GM23248 (cell line): ENCODE measurements around the gene RRAS. TPM values are rescaled to one million over a fixed set of nuclear protein-coding genes. Genes with fewer than 3 reads are reported as not detected.
A peak's percentile ranks its signal among the peaks of the same experiment; 100 is the strongest.

Experiments used
- DNase-seq: peaks from one replicate; pipeline ENCODE4 v3.0.0-alpha.2; 2015
- H2AFZ ChIP-seq: fragments of 200-600 bp; sonication (generic); 2 replicates; pipeline ENCODE4 v1.6.1; 2016; ENCODE audit warnings: antibody characterized with exemption
- H3F3A ChIP-seq: fragments of 200-600 bp; sonication (generic); 2 replicates; pipeline ENCODE4 v1.6.1; 2016; ENCODE audit warnings: mild to moderate bottlenecking, antibody characterized with exemption, mixed run types; ENCODE audit not compliant: insufficient read depth
- H3K27ac ChIP-seq: fragments of 200-600 bp; sonication (generic); 2 replicates; pipeline ENCODE4 v1.5.1; 2016; ENCODE audit warnings: mild to moderate bottlenecking
- H3K27me3 ChIP-seq: fragments of 200-600 bp; sonication (generic); replicated peaks from 2 replicates; pipeline ENCODE4 v1.6.1; 2016; ENCODE audit warnings: mild to moderate bottlenecking; ENCODE audit not compliant: insufficient read depth
- H3K36me3 ChIP-seq: fragments of 200-600 bp; sonication (generic); 2 replicates; pipeline ENCODE4 v1.6.1; 2016; ENCODE audit warnings: low read depth, mild to moderate bottlenecking
- H3K4me1 ChIP-seq: fragments of 200-600 bp; sonication (generic); 2 replicates; pipeline ENCODE4 v1.6.1; 2016; ENCODE audit warnings: mild to moderate bottlenecking; ENCODE audit not compliant: insufficient read depth
- H3K4me2 ChIP-seq: fragments of 200-600 bp; sonication (generic); one replicate; pipeline ENCODE4 v1.6.1; 2016; ENCODE audit warnings: mild to moderate bottlenecking; ENCODE audit not compliant: unreplicated experiment
- H3K4me3 ChIP-seq: fragments of 200-600 bp; sonication (generic); 2 replicates; pipeline ENCODE4 v1.5.1; 2016; ENCODE audit warnings: mild to moderate bottlenecking
- H3K79me2 ChIP-seq: fragments of 200-600 bp; sonication (generic); 2 replicates; pipeline ENCODE4 v1.6.1; 2016; ENCODE audit warnings: mild to moderate bottlenecking; ENCODE audit not compliant: insufficient read depth
- H3K9ac ChIP-seq: fragments of 200-600 bp; sonication (generic); 2 replicates; pipeline ENCODE4 v1.6.1; 2016; ENCODE audit warnings: mild to moderate bottlenecking
- H3K9me2 ChIP-seq: fragments of 200-600 bp; sonication (generic); 2 replicates; pipeline ENCODE4 v1.6.1; 2016; ENCODE audit warnings: mixed run types, mild to moderate bottlenecking, moderate library complexity; ENCODE audit not compliant: insufficient read depth
- H3K9me3 ChIP-seq: fragments of 200-600 bp; sonication (generic); one replicate; pipeline ENCODE4 v1.6.1; 2017; ENCODE audit warnings: low read depth
- H4K20me1 ChIP-seq: fragments of 200-600 bp; sonication (generic); 2 replicates; pipeline ENCODE4 v1.6.0; 2016; ENCODE audit not compliant: insufficient read depth
- EZH2 ChIP-seq: fragments of 200-600 bp; sonication (generic); IDR thresholded peaks from 2 replicates; pipeline ENCODE4 v1.6.1; 2018; ENCODE audit warnings: antibody characterized with exemption, mild to moderate bottlenecking; ENCODE audit not compliant: insufficient read depth, poor library complexity, severe bottlenecking
- EZH2phosphoT487 ChIP-seq: fragments of 200-600 bp; sonication (generic); IDR thresholded peaks from 2 replicates; pipeline ENCODE4 v1.6.1; 2018; ENCODE audit warnings: antibody characterized with exemption, moderate library complexity, mild to moderate bottlenecking, low read depth; ENCODE audit not compliant: insufficient read depth
- WGBS, 2 experiments: methylation state at CpG; one replicate each; pipeline ENCODE4 v1.1.6; 2015 to 2017; ENCODE audit warnings: low lambda C conversion rate in 2 of 2, low coverage in 1 of 2; ENCODE audit errors: missing lambda C conversion rate in 2 of 2; 5-methylcytosine and 5-hydroxymethylcytosine counted together
- in situ Hi-C: fragments of 300-500 bp; cut with MboI; formaldehyde crosslinking; loops from 2 replicates; pipeline ENCODE4 v1.15.0; 2020
- polyA plus RNA-seq: library from polyadenylated mRNA; unstranded; fragments of >200 nt; fragmentation: Nextera tagmentation; extraction: Ambion mirVana; gene quantifications from 2 replicates; pipeline ENCODE4 v1.2.1, GENCODE V29; 2016
- total RNA-seq: library from RNA; depleted of rRNA; stranded (reverse); fragments of >200 nt; shearing (Covaris generic); gene quantifications from 2 replicates; pipeline ENCODE4 v1.2.3, GENCODE V29; 2014

Gene RRAS
- total and polyA plus RNA-seq, 2 experiments from 2014 or later = 116 to 337 TPM

DNA sequence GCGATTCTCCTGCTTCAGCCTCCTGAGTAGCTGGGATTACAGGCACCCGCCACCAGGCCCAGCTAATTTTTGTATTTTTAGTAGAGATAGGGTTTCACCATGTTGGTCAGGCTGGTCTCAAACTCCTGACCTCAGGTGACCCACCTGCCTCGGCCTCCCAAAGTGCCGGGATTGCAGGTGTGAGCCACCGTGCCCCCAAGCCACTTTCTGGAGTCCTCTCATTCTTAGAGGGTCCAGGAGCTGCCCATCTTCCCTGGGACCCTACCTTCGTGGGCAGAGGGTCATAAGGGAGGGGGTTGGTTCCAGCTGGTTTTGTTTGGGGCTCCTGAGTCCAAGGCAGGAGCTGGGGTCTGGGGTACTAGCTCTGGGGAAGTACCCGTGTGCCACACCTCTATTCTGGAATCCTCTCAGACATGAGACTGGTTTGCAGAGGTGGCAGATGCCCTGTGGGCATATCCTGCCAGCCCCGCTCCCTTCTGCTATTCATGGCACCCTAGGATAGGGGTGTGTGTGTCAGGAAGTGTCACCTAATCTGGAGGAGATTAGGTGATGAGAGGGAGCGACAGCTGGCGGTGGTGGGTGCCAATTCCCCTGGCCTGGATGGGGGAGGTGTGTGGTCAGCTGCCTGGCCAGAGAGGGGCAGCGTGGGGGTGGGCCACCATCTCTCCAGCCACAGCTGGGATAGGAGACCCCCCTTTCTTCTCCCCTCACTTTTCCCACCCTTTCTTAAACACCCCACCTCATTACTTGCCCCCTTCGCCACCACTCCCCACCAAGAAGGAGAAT lies 39.2 kb upstream of the RRAS start:
- TF ChIP-seq EZH2 (no peak), EZH2phosphoT487 (no peak)
- DNase-seq = peak; percentile 24
- peaks cover 8% of the 10 kb centered on the region; the same call in 1 of the 2 replicates for H3K4me1 ChIP-seq
- H3K9me2 ChIP-seq = no peaks in the 10 kb centered on the region
- H3K9ac ChIP-seq = no peak overlapping the region
- H4K20me1 ChIP-seq = no peaks in the 10 kb centered on the region
- H3K27ac ChIP-seq = no peak overlapping the region
- peaks cover 11% of the 10 kb centered on the region; the same call in 1 of the 2 replicates for H3K36me3 ChIP-seq
- 71 to 73% methylated on average over 11 to 12 of the region's 12 CpGs for WGBS, 2 experiments
- H3K27me3 ChIP-seq = no peaks in the 10 kb centered on the region
- peak overlapping the region; percentile 38 for H3K4me2 ChIP-seq
- no peaks in the 10 kb centered on the region for H3K9me3 ChIP-seq
- in situ Hi-C loops = no loop called here
- no peak overlapping the region for H2AFZ ChIP-seq
- H3K4me3 ChIP-seq = 0 out of 2 replicates have a peak overlapping the region, but pooled peaks have one; percentile 86
- H3F3A ChIP-seq = peaks cover 11% of the 10 kb centered on the region
- H3K79me2 ChIP-seq = peaks cover 66% of the 10 kb centered on the region

DNA sequence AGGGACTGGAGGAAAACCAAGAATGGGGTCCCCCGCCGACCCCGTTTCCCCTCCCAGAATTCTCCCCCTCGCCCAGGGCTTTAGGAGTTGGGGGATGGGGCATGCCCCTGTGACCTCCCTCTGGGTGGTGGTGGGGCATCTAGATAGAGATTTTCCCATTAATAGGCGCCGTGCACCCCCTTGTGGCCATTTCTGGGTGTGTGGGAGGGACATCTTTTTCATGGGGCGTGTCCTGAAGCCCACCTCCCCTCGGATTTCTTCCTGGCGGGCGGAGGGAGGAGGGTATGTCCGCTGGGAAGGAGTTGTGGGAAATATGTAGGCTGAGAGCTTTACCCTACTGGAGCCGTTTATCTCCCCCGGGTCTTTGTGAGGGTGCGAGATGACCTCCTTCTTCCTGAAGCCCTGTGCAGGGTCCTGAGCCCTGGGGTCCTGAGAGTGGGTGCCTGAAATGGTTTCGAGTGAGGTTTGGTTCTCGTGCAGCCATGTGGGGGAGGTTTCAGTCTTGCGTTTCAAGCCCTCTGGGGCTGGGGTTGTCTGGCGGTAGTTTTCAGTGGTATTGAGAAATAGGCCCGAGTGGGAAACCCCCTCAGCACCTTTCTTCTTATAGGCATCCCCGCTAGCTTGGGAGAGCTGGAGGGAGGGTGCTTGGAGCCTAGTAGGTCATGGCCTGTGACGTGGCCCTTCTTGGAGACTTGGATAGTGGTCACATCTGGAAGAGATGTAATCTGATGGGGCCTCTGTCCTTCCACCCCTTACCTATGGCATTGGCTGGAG lies 38.1 kb upstream of the RRAS start:
- TF ChIP-seq EZH2phosphoT487 (no peak), EZH2 (no peak)
- 0 out of 2 replicates have a peak, but pooled peaks cover 5% of the 10 kb centered on the region for H3K36me3 ChIP-seq
- WGBS, 2 experiments = 3 to 7% methylated on average over 17 to 21 of the region's 21 CpGs
- no peaks in the 10 kb centered on the region for H4K20me1 ChIP-seq
- peaks cover 60% of the 10 kb centered on the region for H3K79me2 ChIP-seq
- H3K4me1 ChIP-seq = peaks cover 8% of the 10 kb centered on the region; the same call in 1 of the 2 replicates
- peak overlapping the region; percentile 86 for H3K4me3 ChIP-seq
- peak; percentile 74 for DNase-seq
- H3K4me2 ChIP-seq = peak overlapping the region; percentile 91
- peak overlapping the region; percentile 37; the same call in 1 of the 2 replicates for H2AFZ ChIP-seq
- H3K27me3 ChIP-seq = no peaks in the 10 kb centered on the region
- H3K27ac ChIP-seq = peak overlapping the region; percentile 69
- H3K9me2 ChIP-seq = no peaks in the 10 kb centered on the region
- no peaks in the 10 kb centered on the region for H3K9me3 ChIP-seq
- peaks cover 11% of the 10 kb centered on the region for H3F3A ChIP-seq
- H3K9ac ChIP-seq = peak overlapping the region; percentile 93
- in situ Hi-C loops = no loop called here

DNA sequence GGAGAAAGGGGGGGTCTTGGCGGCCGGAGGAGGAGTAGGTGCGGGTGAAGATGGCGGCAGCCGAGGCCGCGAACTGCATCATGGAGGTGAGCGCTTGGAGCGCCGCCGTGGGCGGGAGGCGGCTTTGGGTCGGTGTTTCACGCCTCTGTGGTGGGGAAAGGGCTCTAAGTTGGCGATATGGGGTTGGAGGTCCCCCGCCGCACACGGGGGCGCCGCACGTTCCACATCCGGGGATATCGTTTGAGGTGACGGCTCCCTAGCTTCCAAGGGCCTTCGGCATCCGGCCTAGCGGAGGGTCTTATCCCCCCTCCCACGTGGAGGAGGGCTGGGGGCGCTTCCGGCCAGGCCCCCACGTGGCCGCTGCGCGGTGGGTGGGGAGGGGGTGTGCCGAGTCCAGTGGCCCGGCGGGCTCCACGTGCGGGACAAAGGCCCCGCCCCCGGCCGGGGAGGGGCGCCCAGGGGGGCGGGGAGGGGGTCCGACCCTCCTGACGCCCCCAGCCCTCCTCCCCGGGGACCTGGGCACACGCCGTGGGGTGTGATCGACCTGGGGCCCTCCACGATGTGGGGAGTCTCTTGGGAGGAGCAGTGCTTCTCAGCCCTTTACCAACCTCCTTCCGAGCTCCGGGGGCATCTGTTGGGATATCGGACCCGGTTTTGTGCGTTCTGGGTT lies 37.4 kb upstream of the RRAS start, which contains the start of gene PRMT1:
TSS of gene PRMT1 (plus strand) at position 41 of the 670 bp plus-strand sequence. CDS start at position 51, 10 bp downstream.
- H3K9me2 ChIP-seq = no peaks in the 10 kb centered on the region
- H3F3A ChIP-seq = peaks cover 11% of the 10 kb centered on the region
- peaks cover 53% of the 10 kb centered on the region for H3K79me2 ChIP-seq
- peaks cover 8% of the 10 kb centered on the region; the same call in 1 of the 2 replicates for H3K4me1 ChIP-seq
- no peaks in the 10 kb centered on the region for H4K20me1 ChIP-seq
- H3K4me3 ChIP-seq = peak within 1 kb of the TSS; percentile 86
- no peak for TF ChIP-seq EZH2
- TF ChIP-seq EZH2phosphoT487 = no peak
- peak within 1 kb of the TSS; percentile 93 for H3K9ac ChIP-seq
- no peaks in the 10 kb centered on the region for H3K9me3 ChIP-seq
- H3K4me2 ChIP-seq = peak within 1 kb of the TSS; percentile 91
- H2AFZ ChIP-seq = peak within 1 kb of the TSS; percentile 93
- 0 out of 2 replicates have a peak, but pooled peaks cover 3% of the 10 kb centered on the region for H3K36me3 ChIP-seq
- 2% methylated on average over 25 to 57 of the region's 57 CpGs for WGBS, 2 experiments
- H3K27ac ChIP-seq = peak within 1 kb of the TSS; percentile 91
- peak; percentile 58 for DNase-seq
- in situ Hi-C loops = no loop called here
- H3K27me3 ChIP-seq = no peaks in the 10 kb centered on the region
